Stomach (tissue), 9 donors: ENCODE data around the gene AP1M2. TPM values are rescaled to one million over a fixed set of nuclear protein-coding genes. Genes with fewer than 3 reads are reported as not detected.
"Not testable (repeated sequence)": the region's sequence is repeated elsewhere in the genome, so short reads cannot be mapped to it uniquely, and the experiment has no call there.

ENCODE experiments used
- DNase-seq, 2 donors: peaks; one replicate each; pipeline versions ENCODE4 v3.0.0 to v3.0.0-alpha.2; 2013 to 2019
- H3K27ac ChIP-seq, 5 donors: fragments of 200-600 bp in 4 of 5; sonication (generic) in 4 of 5; one replicate each; pipeline ENCODE4 v1.5.1; 2013 to 2019; ENCODE audit warnings: mild to moderate bottlenecking in 1 of 5, moderate library complexity in 1 of 5
- H3K27me3 ChIP-seq, 3 donors: fragments of 200-600 bp; sonication (generic); one replicate each; pipeline ENCODE4 v1.5.1; 2017 to 2019; ENCODE audit warnings: mixed run types in 1 of 3
- H3K36me3 ChIP-seq, 4 donors: fragments of 200-600 bp; sonication (generic); 1 replicate in 3 of 4; 2 replicates in 1 of 4; pipeline ENCODE4 v1.5.1; 2016 to 2019
- H3K4me1 ChIP-seq, 4 donors: fragments of 200-600 bp; sonication (generic); one replicate each; pipeline ENCODE4 v1.5.1; 2016 to 2019
- H3K4me3 ChIP-seq, 4 donors: fragments of 200-600 bp; sonication (generic) in 3 of 4; one replicate each; pipeline ENCODE4 v1.5.1; 2016 to 2019; ENCODE audit warnings: mild to moderate bottlenecking in 1 of 4
- H3K9me3 ChIP-seq, 4 donors: fragments of 200-600 bp; sonication (generic); one replicate each; pipeline ENCODE4 v1.5.1; 2016 to 2019
- EP300 ChIP-seq: sonication (generic); formaldehyde crosslinking; IDR thresholded peaks from one replicate; pipeline ENCODE4 v1.6.1; 2017; ENCODE audit warnings: antibody characterized with exemption
- POLR2A ChIP-seq, 4 donors: fragments of 450-650 bp; IDR thresholded peaks; one replicate each; pipeline ENCODE4 v1.6.1; 2016; ENCODE audit warnings: antibody characterized with exemption in 4 of 4, control low read depth in 2 of 4, mild to moderate bottlenecking in 1 of 4, moderate library complexity in 1 of 4
- POLR2AphosphoS5 ChIP-seq, 3 donors: sonication (generic); formaldehyde crosslinking; IDR thresholded peaks; one replicate each; pipeline ENCODE4 v1.6.1; 2016; ENCODE audit warnings: antibody characterized with exemption in 3 of 3
- WGBS, 5 donors: extraction: QIAGEN DNeasy Blood & Tissue Kit in 3 of 5; methylation state at CpG; one replicate each; pipeline versions ENCODE4 v1.1.5 to v1.1.7; 2013 to 2018; 5-methylcytosine and 5-hydroxymethylcytosine counted together
- intact Hi-C: fragments of 100-400 bp; cut with DNase I; formaldehyde crosslinking; loops from one replicate; pipeline ENCODE4 v1.15.1; 2023; ENCODE audit warnings: low total_unique reads
- polyA plus RNA-seq, 3 donors: library from polyadenylated mRNA; stranded (reverse); fragments of 200-250 nt; gene quantifications; one replicate each; pipeline ENCODE4 v1.2.3, GENCODE V29; 2013
- small RNA-seq, 4 donors: library from RNA; depleted of rRNA; stranded (forward); fragments of <200 nt; gene quantifications; one replicate each; pipeline ENCODE3, GENCODE V24; 2016
- total RNA-seq, 5 donors: library from RNA; depleted of rRNA; stranded (reverse); fragments of >200 nt; gene quantifications; one replicate each; pipeline versions ENCODE4 v1.1.0 to v1.2.3, GENCODE V29; 2014 to 2016
- TF ChIP-seq, protein P1 (sequence below), 7 experiments: fragments of 450-650 bp in 4 of 7; fragments of 200-600 bp in 3 of 7; sonication (generic) in 3 of 7; IDR thresholded peaks; one replicate each; pipeline ENCODE4 v1.5.1; 2016 to 2019; ENCODE audit warnings: antibody characterized with exemption in 7 of 7, control low read depth in 2 of 7, mild to moderate bottlenecking in 1 of 7
- donor health status: healthy with polysubstance abuse.
- donor health status: Bipolar disorder and iron deficiency.
- donor health status: healthy.

AP1M2 gene
- total and polyA plus RNA-seq, 8 donors, result 11.7 to 687 (median 68.3) TPM

DNA sequence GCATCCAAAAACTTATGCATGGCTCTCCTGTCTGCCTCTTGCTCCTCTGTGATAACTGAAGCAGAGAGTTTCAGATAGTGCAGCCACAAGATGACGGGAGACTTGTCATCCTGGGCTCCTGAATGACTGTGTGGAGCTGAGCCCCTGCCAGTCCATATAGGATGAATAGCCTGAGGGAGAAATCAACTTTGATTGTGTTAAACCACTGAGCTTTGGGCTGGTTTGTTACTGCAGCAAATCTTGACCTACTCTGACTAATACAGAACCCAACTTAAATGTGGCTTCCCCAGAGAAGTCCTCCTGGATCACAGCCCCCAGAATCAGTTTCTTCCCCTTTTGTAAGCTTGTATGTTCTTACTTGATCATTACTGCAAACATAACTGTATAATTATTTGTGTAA lies 54.7 kb downstream of the AP1M2 start:
- no peak for TF ChIP-seq POLR2AphosphoS5 (IDR thresholded peaks at IDR 0.05)
- no peak for TF ChIP-seq POLR2A (IDR thresholded peaks at IDR 0.05)
- TF ChIP-seq, protein P1, sequence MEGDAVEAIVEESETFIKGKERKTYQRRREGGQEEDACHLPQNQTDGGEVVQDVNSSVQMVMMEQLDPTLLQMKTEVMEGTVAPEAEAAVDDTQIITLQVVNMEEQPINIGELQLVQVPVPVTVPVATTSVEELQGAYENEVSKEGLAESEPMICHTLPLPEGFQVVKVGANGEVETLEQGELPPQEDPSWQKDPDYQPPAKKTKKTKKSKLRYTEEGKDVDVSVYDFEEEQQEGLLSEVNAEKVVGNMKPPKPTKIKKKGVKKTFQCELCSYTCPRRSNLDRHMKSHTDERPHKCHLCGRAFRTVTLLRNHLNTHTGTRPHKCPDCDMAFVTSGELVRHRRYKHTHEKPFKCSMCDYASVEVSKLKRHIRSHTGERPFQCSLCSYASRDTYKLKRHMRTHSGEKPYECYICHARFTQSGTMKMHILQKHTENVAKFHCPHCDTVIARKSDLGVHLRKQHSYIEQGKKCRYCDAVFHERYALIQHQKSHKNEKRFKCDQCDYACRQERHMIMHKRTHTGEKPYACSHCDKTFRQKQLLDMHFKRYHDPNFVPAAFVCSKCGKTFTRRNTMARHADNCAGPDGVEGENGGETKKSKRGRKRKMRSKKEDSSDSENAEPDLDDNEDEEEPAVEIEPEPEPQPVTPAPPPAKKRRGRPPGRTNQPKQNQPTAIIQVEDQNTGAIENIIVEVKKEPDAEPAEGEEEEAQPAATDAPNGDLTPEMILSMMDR (IDR thresholded peaks at IDR 0.05), result no peak
- TF ChIP-seq EP300, result no peak
- no peaks in the 10 kb centered on the region for H3K4me1 ChIP-seq
- H3K4me3 ChIP-seq, result no peak overlapping the region
- no peaks in the 10 kb centered on the region for H3K36me3 ChIP-seq
- 83 to 100% (median 89%) methylated on average over 1 of the region's 1 CpG for WGBS, 5 donors
- H3K27me3 ChIP-seq, result peaks cover 0 to 21% (median 4%) of the 10 kb centered on the region in 3 donors
- H3K9me3 ChIP-seq, result no peaks in the 10 kb centered on the region
- DNase-seq, result no peak
- intact Hi-C loops, result no loop called here
- no peak overlapping the region for H3K27ac ChIP-seq

DNA sequence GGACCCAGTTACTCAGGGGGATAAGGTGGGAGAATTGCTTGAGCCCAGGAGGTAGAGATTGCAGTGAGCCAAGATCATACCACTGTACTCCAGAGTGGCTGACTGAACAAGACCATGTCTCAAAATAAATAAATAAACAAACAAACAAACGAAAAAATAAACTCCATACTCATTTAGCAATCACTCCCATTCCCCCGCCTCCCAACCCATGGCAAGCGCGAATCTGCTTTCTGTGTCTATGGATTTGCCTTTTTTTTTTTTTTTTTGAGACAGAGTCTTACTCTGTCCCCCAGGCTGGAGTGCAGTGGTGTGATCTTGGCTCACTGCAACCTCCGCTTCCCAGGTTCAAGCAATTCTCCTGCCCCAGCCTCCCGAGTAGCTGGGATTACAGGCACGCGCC lies 60.2 kb downstream of the AP1M2 start:
- H3K4me1 ChIP-seq, H3K4me3 ChIP-seq, H3K27ac ChIP-seq, intact Hi-C loops, H3K9me3 ChIP-seq, H3K36me3 ChIP-seq, DNase-seq: not testable (repeated sequence)
- 85 to 92% (median 89%) methylated on average over 8 of the region's 8 CpGs for WGBS, 5 donors
- peaks cover 0 to 20% (median 0%) of the 10 kb centered on the region in 3 donors for H3K27me3 ChIP-seq

DNA sequence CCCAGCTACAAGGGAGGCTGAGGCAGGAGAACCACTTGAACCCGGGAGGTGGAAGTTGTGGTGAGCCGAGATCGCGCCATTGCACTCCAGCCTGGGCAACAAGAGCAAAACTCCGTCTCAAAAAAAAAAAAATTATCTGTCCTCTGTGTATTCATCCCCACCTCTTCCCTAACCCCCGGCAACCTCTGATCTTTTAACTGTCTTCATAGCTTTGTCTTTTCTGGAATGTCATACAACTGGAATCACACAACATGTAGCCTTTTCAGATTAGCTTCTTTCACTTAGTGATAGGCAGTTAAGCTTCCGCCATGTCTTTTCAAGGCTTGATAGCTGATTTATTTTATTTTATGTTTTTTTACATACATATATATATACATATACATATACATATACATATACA lies 61.5 kb downstream of the AP1M2 start:
- Histone ChIP-seq H3K4me1 (peaks cover 0 to 14% (median 10%) of the 10 kb centered on the region in 4 donors), H3K27me3 (peaks cover 0 to 32% (median 0%) of the 10 kb centered on the region in 3 donors), H3K27ac (no peak overlapping the region), H3K4me3 (no peak overlapping the region), H3K36me3 (no peaks in the 10 kb centered on the region), H3K9me3 (no peaks in the 10 kb centered on the region)
- no peak for DNase-seq
- WGBS, 5 donors, result 82 to 91% (median 89%) methylated on average over 7 of the region's 7 CpGs
- TF ChIP-seq, protein P1 (IDR thresholded peaks at IDR 0.05), result no peak
- no peak for TF ChIP-seq POLR2A (IDR thresholded peaks at IDR 0.05)
- TF ChIP-seq EP300, result no peak
- no peak for TF ChIP-seq POLR2AphosphoS5 (IDR thresholded peaks at IDR 0.05)
- intact Hi-C loops, result no loop called here

DNA sequence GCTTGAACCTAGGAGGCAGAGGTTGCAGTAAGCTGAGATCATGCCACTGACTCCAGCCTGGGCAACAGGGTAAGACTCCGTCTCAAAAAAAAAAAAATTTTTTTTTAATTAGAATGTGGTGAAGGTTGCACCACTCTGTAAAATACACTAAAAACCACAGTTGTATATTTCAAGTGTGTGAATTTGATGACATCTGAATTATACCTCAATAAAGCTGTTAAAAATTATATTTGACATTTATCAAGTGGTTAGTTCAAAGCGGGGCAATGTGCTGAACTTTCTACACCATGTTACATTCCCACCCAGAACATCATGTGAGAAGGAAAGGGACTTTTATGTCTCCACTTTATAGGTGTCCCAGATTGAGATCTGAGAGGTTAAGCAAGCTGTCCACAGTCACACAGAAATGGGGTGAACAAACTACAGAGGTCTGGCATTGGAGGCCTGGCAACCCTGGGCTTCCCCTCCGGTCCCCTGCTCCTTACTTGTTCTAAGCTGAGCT lies 63.9 kb downstream of the AP1M2 start:
- WGBS, 5 donors, result 58 to 80% (median 67%) methylated on average over 3 of the region's 3 CpGs
- Histone ChIP-seq H3K36me3 (no peaks in the 10 kb centered on the region), H3K4me3 (no peak overlapping the region), H3K4me1 (peaks cover 6 to 24% (median 19%) of the 10 kb centered on the region in 4 donors), H3K27me3 (peaks cover 0 to 57% (median 23%) of the 10 kb centered on the region in 3 donors), H3K27ac (no peak overlapping the region), H3K9me3 (no peaks in the 10 kb centered on the region)
- no peak for DNase-seq
- intact Hi-C loops, result no loop called here
- TF ChIP-seq EP300 (no peak), POLR2AphosphoS5 (IDR thresholded peaks at IDR 0.05) (no peak), POLR2A (IDR thresholded peaks at IDR 0.05) (no peak)
- TF ChIP-seq, protein P1 (IDR thresholded peaks at IDR 0.05), result no peak

Small RNAs within 50 kb of the gene (small RNA-seq; reads per million reads assigned to genes)
- gene MIR1238, result 0 to 0.77 (median 0) reads per million in 4 donors
- gene RNU7-140P, result 0 reads per million in 4 donors

Other genes starting within 250 kb of the AP1M2 start
- gene ICAM3, start 247.7 kb downstream of the AP1M2 start, total RNA-seq, result 10 to 100 TPM in 1 of 5 donors, 1 to 10 TPM in 3, not detected in 1; 3.5 to 17.1 (median 7.4) TPM
- 10 to 100 TPM in 1 of 3 donors, 1 to 10 TPM in 2; 8.5 to 10.5 (median 10.0) TPM for gene ICAM3, start 247.7 kb downstream of the AP1M2 start, polyA plus RNA-seq
- gene TYK2, start 206.7 kb downstream of the AP1M2 start, total RNA-seq, result 100 to 1,000 TPM in 4 of 5 donors, 10 to 100 TPM in 1; 45.2 to 365 (median 314) TPM
- gene TYK2, start 206.7 kb downstream of the AP1M2 start, polyA plus RNA-seq, result 100 to 1,000 TPM in 2 of 3 donors, 10 to 100 TPM in 1; 88.8 to 144 (median 107) TPM
- 100 to 1,000 TPM in 4 of 5 donors, 10 to 100 TPM in 1; 84.3 to 390 (median 174) TPM for gene CDC37, start 183.8 kb downstream of the AP1M2 start, total RNA-seq
- gene CDC37, start 183.8 kb downstream of the AP1M2 start, polyA plus RNA-seq, result 100 to 1,000 TPM; 145 to 179 (median 164) TPM
- 10 to 100 TPM in 2 of 5 donors, 1 to 10 TPM in 3; 2.3 to 30.7 (median 8.9) TPM for gene PDE4A, start 166.8 kb downstream of the AP1M2 start, total RNA-seq
- 10 to 100 TPM in 2 of 3 donors, 1 to 10 TPM in 1; 5.0 to 12.9 (median 11.0) TPM for gene PDE4A, start 166.8 kb downstream of the AP1M2 start, polyA plus RNA-seq
- gene KEAP1, start 84.0 kb downstream of the AP1M2 start, total RNA-seq, result 10 to 100 TPM; 15.8 to 84.9 (median 24.6) TPM
- gene KEAP1, start 84.0 kb downstream of the AP1M2 start, polyA plus RNA-seq, result 10 to 100 TPM; 49.6 to 88.1 (median 52.3) TPM
- under 1 TPM in 1 of 5 donors, not detected in 4; 0.73 TPM for gene S1PR5, start 69.9 kb downstream of the AP1M2 start, total RNA-seq
- 10 to 100 TPM in 1 of 3 donors, under 1 TPM in 1, not detected in 1; 0.19 to 13.3 TPM for gene S1PR5, start 69.9 kb downstream of the AP1M2 start, polyA plus RNA-seq
- gene ATG4D, start 43.4 kb downstream of the AP1M2 start, total RNA-seq, result 100 to 1,000 TPM in 1 of 5 donors, 10 to 100 TPM in 3, 1 to 10 TPM in 1; 2.3 to 336 (median 26.2) TPM
- 10 to 100 TPM; 26.3 to 48.9 (median 27.2) TPM for gene ATG4D, start 43.4 kb downstream of the AP1M2 start, polyA plus RNA-seq
- 100 to 1,000 TPM in 1 of 5 donors, 10 to 100 TPM in 3, 1 to 10 TPM in 1; 4.2 to 116 (median 18.7) TPM for gene KRI1, start 21.3 kb downstream of the AP1M2 start, total RNA-seq
- 10 to 100 TPM; 11.8 to 35.1 (median 12.5) TPM for gene KRI1, start 21.3 kb downstream of the AP1M2 start, polyA plus RNA-seq
- 1 to 10 TPM in 3 of 5 donors, not detected in 2; 4.1 to 8.8 (median 5.5) TPM for gene CDKN2D, start 18.3 kb downstream of the AP1M2 start, total RNA-seq
- gene CDKN2D, start 18.3 kb downstream of the AP1M2 start, polyA plus RNA-seq, result 10 to 100 TPM in 1 of 3 donors, 1 to 10 TPM in 2; 8.1 to 11.8 (median 9.3) TPM
- gene SLC44A2, start 38.2 kb upstream of the AP1M2 start, total RNA-seq, result 100 to 1,000 TPM in 3 of 5 donors, 10 to 100 TPM in 2; 58.0 to 161 (median 101) TPM
- 10 to 100 TPM; 26.1 to 66.9 (median 64.4) TPM for gene SLC44A2, start 38.2 kb upstream of the AP1M2 start, polyA plus RNA-seq
- 100 to 1,000 TPM in 3 of 5 donors, 10 to 100 TPM in 2; 65.3 to 381 (median 142) TPM for gene ILF3, start 67.0 kb upstream of the AP1M2 start, total RNA-seq
- gene ILF3, start 67.0 kb upstream of the AP1M2 start, polyA plus RNA-seq, result 10 to 100 TPM; 33.5 to 84.2 (median 49.8) TPM
- gene QTRT1, start 114.1 kb upstream of the AP1M2 start, total RNA-seq, result 100 to 1,000 TPM in 2 of 5 donors, 10 to 100 TPM in 3; 21.7 to 104 (median 66.5) TPM
- gene QTRT1, start 114.1 kb upstream of the AP1M2 start, polyA plus RNA-seq, result 100 to 1,000 TPM; 113 to 153 (median 115) TPM
- 100 to 1,000 TPM; 270 to 541 (median 289) TPM for gene DNM2, start 130.8 kb upstream of the AP1M2 start, total RNA-seq
- 100 to 1,000 TPM in 1 of 3 donors, 10 to 100 TPM in 2; 77.8 to 130 (median 83.6) TPM for gene DNM2, start 130.8 kb upstream of the AP1M2 start, polyA plus RNA-seq
- 10 to 100 TPM in 4 of 5 donors, under 1 TPM in 1; 0.58 to 45.2 (median 20.4) TPM for gene TMED1, start 248.9 kb upstream of the AP1M2 start, total RNA-seq
- gene TMED1, start 248.9 kb upstream of the AP1M2 start, polyA plus RNA-seq, result 10 to 100 TPM; 17.9 to 24.5 (median 21.9) TPM